HepG2 (cell line): ENCODE data around the gene CTSA.

ENCODE experiments used
- GABPB1 ChIP-seq: IDR thresholded peaks from 2 replicates; pipeline ENCODE4 v1.6.1; 2016; ENCODE audit warnings: mild to moderate bottlenecking, missing genetic modification reagents, moderate library complexity, missing compliant biosample characterization
- HMG20A ChIP-seq: IDR thresholded peaks from 2 replicates; pipeline ENCODE4 v1.6.1; 2016; ENCODE audit warnings: borderline replicate concordance
- NR1H2 ChIP-seq: sonication (generic); formaldehyde crosslinking; IDR thresholded peaks from 2 replicates; pipeline ENCODE4 v1.8.1; 2022; ENCODE audit warnings: low read depth, missing genetic modification reagents, borderline replicate concordance
- NR3C1 ChIP-seq: sonication (generic); formaldehyde crosslinking; IDR thresholded peaks from 2 replicates; pipeline ENCODE4 v1.4.0; 2020; ENCODE audit warnings: missing genetic modification reagents
- POLR2A ChIP-seq, 2 experiments: IDR thresholded peaks; 2 replicates each; pipeline ENCODE4 v1.6.1; 2011; ENCODE audit warnings: low read depth in 2 of 2, low read length in 2 of 2, mild to moderate bottlenecking in 1 of 2, moderate library complexity in 1 of 2; ENCODE audit not compliant: insufficient read depth in 1 of 2
- POLR2AphosphoS5 ChIP-seq: IDR thresholded peaks from 2 replicates; pipeline ENCODE4 v1.6.1; 2012; ENCODE audit warnings: low read depth, low read length
- RAD21 ChIP-seq: fragments of 450-650 bp; formaldehyde crosslinking; IDR thresholded peaks from 2 replicates; pipeline ENCODE4 v1.5.0; 2020; ENCODE audit warnings: mild to moderate bottlenecking
- SMC3 ChIP-seq: IDR thresholded peaks from 2 replicates; pipeline ENCODE4 v1.6.1; 2011; ENCODE audit warnings: low read length, improper control_type of control experiment
- SNRNP70 ChIP-seq: fragments of 200-400 bp; formaldehyde crosslinking; IDR thresholded peaks from 2 replicates; pipeline ENCODE4 v1.6.1; 2017; ENCODE audit warnings: mild to moderate bottlenecking, low read depth, low read length, moderate library complexity
- TCF12 ChIP-seq, 2 experiments: fragments of 450-650 bp in 1 of 2; sonication (generic) in 1 of 2; formaldehyde crosslinking in 1 of 2; IDR thresholded peaks; 2 replicates each; pipeline versions ENCODE4 v1.6.1 to v1.8.0; 2017 to 2022; ENCODE audit warnings: antibody characterized with exemption in 1 of 2, mild to moderate bottlenecking in 1 of 2, missing genetic modification reagents in 1 of 2, moderate library complexity in 1 of 2
- TF ChIP-seq, protein P1 (sequence below): sonication (generic); formaldehyde crosslinking; IDR thresholded peaks from 2 replicates; pipeline ENCODE4 v1.4.0; 2020; ENCODE audit warnings: missing genetic modification reagents
- TF ChIP-seq, protein P2 (sequence below): sonication (generic); formaldehyde crosslinking; IDR thresholded peaks from 2 replicates; pipeline ENCODE4 v1.5.0; 2020; ENCODE audit warnings: mild to moderate bottlenecking, missing genetic modification reagents, moderate library complexity
- TF ChIP-seq, protein P3 (sequence below): IDR thresholded peaks from 2 replicates; pipeline ENCODE4 v1.6.1; 2016; ENCODE audit warnings: low read depth, control low read depth
- TF ChIP-seq, protein P4 (sequence below): sonication (generic); formaldehyde crosslinking; IDR thresholded peaks from 2 replicates; pipeline ENCODE4 v1.9.0; 2021; ENCODE audit warnings: missing genetic modification reagents, borderline replicate concordance

DNA sequence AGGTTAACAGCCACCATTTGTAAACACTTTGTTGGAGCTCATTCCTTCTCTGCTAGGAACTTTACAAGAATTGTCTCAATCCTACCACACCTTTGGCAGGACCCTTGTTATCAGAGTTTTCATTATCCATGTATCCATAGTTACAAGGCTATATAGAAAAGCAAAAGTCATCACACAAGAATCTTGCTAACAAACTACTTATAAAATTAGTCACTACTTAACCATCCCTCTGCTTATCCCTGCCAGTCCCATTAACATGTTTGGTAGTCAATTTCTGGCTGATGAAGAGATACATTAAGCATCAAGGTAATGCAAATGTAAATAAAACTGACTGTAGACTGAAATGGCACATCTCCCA is 23.3 kb upstream of the CTSA start:
- TF ChIP-seq NR3C1, result no peak
- TF ChIP-seq POLR2A (IDR thresholded peaks at IDR 0.05; ENCODE audit: insufficient read depth in 1 of 2, low read depth in 2 of 2, low read length in 2 of 2), result no peak
- TF ChIP-seq, protein P1, sequence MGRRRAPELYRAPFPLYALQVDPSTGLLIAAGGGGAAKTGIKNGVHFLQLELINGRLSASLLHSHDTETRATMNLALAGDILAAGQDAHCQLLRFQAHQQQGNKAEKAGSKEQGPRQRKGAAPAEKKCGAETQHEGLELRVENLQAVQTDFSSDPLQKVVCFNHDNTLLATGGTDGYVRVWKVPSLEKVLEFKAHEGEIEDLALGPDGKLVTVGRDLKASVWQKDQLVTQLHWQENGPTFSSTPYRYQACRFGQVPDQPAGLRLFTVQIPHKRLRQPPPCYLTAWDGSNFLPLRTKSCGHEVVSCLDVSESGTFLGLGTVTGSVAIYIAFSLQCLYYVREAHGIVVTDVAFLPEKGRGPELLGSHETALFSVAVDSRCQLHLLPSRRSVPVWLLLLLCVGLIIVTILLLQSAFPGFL (CRISPR knock-in tag), result no peak
- TF ChIP-seq POLR2AphosphoS5, result no peak
- no peak for TF ChIP-seq SNRNP70
- no peak for TF ChIP-seq HMG20A (CRISPR knock-in tag)
- TF ChIP-seq RAD21, result no peak
- no peak for TF ChIP-seq NR1H2 (CRISPR knock-in tag)
- TF ChIP-seq, protein P2, sequence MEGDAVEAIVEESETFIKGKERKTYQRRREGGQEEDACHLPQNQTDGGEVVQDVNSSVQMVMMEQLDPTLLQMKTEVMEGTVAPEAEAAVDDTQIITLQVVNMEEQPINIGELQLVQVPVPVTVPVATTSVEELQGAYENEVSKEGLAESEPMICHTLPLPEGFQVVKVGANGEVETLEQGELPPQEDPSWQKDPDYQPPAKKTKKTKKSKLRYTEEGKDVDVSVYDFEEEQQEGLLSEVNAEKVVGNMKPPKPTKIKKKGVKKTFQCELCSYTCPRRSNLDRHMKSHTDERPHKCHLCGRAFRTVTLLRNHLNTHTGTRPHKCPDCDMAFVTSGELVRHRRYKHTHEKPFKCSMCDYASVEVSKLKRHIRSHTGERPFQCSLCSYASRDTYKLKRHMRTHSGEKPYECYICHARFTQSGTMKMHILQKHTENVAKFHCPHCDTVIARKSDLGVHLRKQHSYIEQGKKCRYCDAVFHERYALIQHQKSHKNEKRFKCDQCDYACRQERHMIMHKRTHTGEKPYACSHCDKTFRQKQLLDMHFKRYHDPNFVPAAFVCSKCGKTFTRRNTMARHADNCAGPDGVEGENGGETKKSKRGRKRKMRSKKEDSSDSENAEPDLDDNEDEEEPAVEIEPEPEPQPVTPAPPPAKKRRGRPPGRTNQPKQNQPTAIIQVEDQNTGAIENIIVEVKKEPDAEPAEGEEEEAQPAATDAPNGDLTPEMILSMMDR (CRISPR knock-in tag), result no peak
- no peak for TF ChIP-seq GABPB1 (CRISPR knock-in tag)
- TF ChIP-seq, protein P3, sequence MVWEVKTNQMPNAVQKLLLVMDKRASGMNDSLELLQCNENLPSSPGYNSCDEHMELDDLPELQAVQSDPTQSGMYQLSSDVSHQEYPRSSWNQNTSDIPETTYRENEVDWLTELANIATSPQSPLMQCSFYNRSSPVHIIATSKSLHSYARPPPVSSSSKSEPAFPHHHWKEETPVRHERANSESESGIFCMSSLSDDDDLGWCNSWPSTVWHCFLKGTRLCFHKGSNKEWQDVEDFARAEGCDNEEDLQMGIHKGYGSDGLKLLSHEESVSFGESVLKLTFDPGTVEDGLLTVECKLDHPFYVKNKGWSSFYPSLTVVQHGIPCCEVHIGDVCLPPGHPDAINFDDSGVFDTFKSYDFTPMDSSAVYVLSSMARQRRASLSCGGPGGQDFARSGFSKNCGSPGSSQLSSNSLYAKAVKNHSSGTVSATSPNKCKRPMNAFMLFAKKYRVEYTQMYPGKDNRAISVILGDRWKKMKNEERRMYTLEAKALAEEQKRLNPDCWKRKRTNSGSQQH (CRISPR knock-in tag), result no peak
- TF ChIP-seq SMC3, result no peak
- no peak for TF ChIP-seq TCF12 (IDR thresholded peaks at IDR 0.05)
- no peak for TF ChIP-seq TCF12 (CRISPR knock-in tag; IDR thresholded peaks at IDR 0.05)
- TF ChIP-seq, protein P4, sequence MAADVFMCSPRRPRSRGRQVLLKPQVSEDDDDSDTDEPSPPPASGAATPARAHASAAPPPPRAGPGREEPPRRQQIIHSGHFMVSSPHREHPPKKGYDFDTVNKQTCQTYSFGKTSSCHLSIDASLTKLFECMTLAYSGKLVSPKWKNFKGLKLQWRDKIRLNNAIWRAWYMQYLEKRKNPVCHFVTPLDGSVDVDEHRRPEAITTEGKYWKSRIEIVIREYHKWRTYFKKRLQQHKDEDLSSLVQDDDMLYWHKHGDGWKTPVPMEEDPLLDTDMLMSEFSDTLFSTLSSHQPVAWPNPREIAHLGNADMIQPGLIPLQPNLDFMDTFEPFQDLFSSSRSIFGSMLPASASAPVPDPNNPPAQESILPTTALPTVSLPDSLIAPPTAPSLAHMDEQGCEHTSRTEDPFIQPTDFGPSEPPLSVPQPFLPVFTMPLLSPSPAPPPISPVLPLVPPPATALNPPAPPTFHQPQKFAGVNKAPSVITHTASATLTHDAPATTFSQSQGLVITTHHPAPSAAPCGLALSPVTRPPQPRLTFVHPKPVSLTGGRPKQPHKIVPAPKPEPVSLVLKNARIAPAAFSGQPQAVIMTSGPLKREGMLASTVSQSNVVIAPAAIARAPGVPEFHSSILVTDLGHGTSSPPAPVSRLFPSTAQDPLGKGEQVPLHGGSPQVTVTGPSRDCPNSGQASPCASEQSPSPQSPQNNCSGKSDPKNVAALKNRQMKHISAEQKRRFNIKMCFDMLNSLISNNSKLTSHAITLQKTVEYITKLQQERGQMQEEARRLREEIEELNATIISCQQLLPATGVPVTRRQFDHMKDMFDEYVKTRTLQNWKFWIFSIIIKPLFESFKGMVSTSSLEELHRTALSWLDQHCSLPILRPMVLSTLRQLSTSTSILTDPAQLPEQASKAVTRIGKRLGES (CRISPR knock-in tag), result no peak
